GM12801 (cell line): ENCODE results near the gene APOBEC3A.

Source experiments
- CTCF ChIP-seq: IDR thresholded peaks from one replicate; pipeline ENCODE4 v1.5.1; 2011; ENCODE audit warnings: control low read depth; ENCODE audit not compliant: insufficient read length; ENCODE audit errors: extremely low read depth

APOBEC3A gene

GRCh38 chr22:38965614-38966379 is 8.4 kb downstream of the APOBEC3A start:
- no peak for TF ChIP-seq CTCF

GRCh38 chr22:38966380-38966702 is 8.9 kb downstream of the APOBEC3A start:
- TF ChIP-seq CTCF: no peak

GRCh38 chr22:38966942-38967341 is 9.5 kb downstream of the APOBEC3A start:
- TF ChIP-seq CTCF: no peak

GRCh38 chr22:38967451-38968450 is 10.3 kb downstream of the APOBEC3A start:
- TF ChIP-seq CTCF: no peak

- no peak for TF ChIP-seq CTCF
Observed at GRCh38 chr22:38968801-38969200, 11.4 kb downstream of the APOBEC3A start.

GRCh38 chr22:38970551-38970950 is 13.1 kb downstream of the APOBEC3A start:
- TF ChIP-seq CTCF: no peak

- TF ChIP-seq CTCF: no peak
Observed at GRCh38 chr22:38971202-38971601, 13.8 kb downstream of the APOBEC3A start.
